GM18511 (cell line): ENCODE measurements around the gene AK8.
"Not testable (repeated sequence)": the region's sequence is repeated elsewhere in the genome, so short reads cannot be mapped to it uniquely, and the experiment has no call there.

Experiments used
- ATAC-seq: cut with Tn5 transposase; IDR thresholded peaks from one replicate; pipeline ENCODE4 v1.9.1; 2021; ENCODE audit warnings: mild to moderate bottlenecking, moderate library complexity; ENCODE audit not compliant: unreplicated experiment

Gene AK8

DNA sequence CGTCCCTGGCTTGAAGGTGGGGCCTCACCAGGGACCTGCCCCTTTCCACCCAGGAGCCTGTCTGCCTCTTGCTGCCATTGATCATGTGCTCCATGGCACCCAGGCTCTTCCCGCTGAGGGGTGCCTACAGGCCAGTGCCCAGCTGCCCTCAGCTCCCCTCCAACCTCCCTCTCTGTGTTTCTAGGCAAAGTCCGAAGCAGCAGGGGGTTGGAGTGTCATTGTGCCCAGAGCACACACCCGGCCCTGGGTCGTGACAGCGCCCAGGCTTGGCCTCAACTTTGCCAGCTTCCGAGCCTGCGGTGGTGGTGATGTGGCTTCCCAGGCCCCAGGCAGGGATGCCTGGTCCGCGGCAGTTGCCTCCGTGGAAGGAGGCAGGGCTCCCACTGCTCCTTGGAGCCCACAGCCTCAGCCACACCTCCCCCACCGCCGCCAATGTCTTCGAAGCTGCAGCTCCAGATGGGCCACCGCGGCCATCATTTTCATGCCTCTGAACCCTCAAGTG, 155.5 kb downstream of the AK8 start:
- ATAC-seq: no peak

DNA sequence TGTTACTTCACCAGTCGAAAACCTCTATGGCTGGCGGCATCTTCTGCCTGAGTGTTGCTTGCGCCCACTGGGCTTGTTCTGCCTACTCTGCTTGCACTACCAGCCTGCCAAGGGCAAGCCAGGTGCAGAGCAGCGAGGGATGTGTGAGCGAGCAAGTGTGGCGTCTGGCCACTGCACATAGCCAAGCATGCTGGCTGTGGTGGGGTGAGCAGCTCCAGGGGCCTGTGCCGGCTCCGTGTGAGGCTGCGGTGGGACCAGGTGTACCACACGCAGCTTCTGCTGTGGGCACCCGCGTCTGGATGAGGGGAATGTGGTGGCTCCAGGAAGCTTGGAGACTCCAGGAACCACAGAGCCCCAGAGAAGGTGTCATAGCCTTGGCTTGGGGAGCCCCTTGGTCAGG, 156.4 kb downstream of the AK8 start:
- ATAC-seq: no peak

DNA sequence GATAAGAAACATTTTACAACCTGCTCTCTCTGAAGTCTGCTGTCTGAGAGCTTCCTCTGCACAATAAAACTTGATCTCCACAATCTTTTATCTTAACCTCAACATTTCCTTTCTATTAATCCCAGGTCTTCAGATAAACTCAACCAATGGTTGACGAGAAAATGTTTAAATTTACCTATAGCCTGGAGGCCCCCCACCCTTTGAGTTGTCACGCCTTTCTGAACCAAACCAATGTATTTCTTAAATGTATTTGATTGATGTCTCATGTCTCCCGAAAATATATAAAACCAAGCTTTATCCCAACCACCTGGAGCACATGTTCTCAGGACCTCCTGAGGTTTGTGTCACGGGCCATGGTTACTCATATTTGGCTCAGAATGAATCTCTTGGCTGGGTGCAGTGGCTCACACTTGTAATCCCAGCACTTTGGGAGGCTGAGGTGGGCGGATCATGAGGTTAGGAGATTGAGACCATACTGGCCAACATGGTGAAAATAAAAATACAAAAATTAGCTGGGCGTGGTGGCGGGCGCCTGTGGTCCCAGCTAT, 159.6 kb downstream of the AK8 start:
- not testable (repeated sequence) for ATAC-seq

DNA sequence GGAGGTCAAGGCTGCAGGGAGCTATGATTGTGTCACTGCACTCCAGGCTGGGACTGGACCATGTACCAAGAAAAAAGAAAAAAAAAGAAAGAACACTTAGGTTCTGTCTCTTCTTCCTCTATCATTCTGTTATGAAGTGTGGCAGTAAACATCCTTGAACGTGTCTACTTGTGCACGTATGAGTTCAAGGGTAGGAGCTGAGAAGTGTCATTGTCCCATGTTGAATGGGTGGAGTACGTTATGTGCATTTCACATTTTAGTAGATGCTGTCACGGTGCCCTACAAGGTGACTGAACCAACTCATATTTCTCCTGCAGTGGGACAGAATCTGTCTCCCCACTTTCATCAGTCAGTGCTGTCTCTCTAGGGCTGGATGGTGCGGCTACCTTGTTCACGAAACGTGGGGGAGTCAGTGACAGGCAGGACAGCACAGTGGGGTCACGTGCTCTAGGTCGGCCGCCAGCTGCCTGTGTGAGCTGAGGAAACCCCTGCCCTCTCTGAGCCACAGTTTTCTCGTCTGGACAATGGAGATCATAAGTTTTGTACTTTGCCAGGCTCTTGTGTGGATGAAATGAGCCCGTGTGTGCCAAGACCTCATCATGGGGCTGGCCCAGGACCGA, 160.6 kb downstream of the AK8 start:
- ATAC-seq: no peak

DNA sequence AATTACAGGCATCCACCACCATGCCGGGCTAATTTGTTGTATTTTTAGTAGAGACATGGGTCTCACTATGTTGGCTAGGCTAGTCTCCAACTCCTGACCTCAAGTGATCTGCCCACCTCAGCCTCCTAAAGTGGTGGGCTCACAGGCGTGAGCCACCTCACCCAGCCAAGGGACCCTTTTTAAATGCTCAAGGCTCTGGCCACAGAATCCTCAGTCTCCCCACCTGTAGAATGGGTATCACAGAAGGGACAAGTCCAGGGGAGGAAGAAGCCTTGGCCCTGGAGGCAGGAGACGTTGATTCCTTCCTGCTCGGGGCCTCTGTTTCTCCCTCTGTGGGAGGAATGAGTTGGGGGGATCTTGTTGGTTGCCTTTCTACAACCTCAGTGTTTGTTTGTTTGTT, 162.1 kb downstream of the AK8 start:
- no peak for ATAC-seq

DNA sequence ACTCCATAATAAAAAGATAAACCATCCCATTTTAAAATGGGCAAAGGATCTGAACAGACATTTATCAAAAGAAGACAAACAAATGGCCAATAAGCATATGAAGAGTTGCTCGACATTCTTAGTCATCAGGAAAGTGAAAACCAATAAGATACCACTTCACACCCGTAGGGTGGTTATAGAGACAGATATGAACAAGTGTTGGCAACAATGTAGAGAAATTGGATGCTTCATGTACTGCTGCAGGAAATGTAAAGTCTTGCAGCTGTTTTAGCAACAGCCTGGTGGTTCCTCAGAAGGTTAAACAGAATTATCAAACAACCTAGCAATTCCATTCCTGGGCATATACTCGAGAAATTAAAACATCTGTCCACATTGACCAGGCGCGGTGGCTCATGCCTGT, 165.3 kb downstream of the AK8 start:
- ATAC-seq: no peak

DNA sequence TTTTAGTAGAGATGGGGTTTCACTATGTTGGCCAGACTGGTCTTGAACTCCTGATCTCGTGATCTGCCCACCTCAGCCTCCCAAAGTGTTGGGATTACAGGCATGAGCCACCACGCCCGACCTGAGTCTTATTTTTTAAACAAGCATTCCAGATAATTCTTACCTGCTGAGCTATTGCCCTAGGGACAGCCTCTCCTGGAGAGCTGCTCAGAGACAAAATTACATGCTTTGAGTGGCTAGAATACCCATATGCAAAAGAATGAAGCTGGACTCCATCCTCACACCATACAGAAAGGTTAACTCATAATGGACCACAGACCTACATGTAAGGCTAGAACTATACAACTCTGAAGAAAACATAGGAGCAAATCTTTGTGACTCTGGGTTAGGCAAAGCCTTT, 166.2 kb downstream of the AK8 start:
- no peak for ATAC-seq

DNA sequence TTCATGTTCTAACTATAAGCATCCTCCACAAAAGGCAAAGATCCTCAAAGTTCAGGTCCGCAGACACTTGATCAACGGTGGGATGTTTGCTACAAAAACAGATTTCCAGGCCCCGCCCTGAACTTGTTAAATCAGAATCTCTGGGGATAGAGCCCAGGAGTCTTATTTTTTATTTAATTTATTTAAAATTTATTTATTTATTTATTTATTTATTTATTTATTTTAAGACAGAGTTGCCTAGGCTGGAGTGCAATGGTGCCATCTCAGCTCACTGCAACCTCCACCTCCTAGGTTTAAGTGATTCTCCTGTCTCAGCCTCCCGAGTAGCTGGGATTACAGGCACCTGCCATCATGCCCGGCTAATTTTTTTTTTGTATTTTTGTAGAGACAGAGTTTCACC, 166.9 kb downstream of the AK8 start:
- ATAC-seq: not testable (repeated sequence)

DNA sequence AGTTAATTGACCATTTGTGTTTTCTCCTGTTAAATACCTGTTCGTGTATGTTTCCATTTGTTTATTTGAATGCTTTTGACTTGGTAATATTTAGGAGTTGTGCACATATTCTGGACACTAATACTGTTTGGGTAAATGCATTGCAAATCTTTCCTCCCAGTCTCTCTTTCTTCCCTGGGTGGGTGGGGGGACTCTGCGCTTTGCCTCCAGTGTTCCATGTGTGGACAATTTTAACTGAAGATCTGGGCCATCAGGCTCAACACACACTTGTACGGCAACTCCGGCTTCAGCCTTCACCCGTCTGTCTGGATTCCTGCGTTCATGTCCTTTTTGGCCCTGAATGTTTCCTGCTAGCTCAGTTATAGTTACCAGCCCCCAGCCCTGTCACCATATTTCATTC, 167.8 kb downstream of the AK8 start:
- ATAC-seq: no peak

DNA sequence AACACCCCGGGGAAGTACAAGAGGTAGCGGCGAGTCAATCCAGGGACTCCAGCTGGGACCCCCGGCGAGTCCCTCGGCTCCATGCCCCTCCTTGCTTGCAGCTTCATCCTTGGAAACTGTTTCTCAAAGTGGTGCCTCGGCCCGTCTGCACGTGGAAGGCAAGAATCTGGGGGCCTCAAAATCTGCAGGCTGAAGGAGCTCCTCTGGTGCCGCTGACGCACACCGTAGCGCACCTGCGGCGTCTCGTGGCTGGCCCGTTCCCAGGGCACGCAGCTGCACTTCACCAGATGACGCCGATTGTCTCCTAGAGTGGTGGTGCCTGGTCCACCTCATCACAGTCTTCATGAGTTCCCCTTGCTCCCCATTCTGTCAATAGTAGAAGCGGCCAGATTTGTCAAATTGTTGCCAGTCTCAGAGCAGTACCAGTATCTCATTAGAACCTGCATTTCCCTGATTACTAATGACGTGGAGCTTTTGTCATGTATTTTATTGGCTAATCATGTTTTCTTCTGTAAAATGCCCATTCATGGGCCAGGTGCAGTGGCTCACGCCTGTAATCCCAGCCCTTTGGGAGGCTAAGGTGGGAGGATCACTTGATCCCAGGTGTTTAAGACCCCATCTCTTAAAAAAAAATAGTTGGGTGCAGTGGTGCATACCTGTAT, 169.2 kb downstream of the AK8 start:
- no peak for ATAC-seq

DNA sequence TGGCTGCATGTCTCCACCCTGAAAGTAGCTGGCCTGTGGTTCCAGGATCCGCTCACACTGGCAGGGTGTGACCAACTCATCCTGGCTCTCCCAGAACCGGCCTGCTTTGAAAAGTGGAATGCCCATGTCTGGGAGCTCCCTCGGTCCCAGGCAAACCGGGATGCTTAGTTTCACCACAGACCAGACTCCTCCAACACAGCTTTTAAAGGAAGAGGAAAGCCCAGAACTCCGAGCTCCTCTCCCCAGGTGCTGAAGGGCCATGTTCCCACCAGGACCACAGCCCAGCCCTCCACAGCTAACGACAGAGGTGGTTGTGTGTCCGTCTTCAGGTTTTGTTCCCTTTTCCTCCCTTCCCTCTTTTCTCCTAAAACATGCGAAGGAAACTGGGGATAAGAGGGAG, 169.8 kb downstream of the AK8 start:
- no peak for ATAC-seq

DNA sequence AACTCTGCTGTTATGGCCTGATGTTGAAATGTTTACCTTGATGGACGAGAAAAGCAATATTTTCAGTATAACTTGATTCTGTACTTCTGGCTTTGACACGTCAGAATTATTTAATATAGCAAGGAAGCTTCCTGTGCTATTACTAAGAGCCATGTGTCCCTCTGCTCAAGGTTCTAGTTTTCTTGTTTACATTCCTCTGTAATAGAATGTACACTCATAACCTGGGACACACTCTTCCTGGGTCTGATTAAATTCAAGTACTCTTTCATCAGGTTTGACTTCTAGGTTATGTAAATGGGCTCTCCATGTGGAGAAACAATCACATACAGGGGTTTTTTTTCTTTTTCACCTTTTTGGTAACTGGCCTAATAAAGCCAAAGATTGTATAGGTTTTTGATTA, 174.7 kb downstream of the AK8 start:
- ATAC-seq: no peak

DNA sequence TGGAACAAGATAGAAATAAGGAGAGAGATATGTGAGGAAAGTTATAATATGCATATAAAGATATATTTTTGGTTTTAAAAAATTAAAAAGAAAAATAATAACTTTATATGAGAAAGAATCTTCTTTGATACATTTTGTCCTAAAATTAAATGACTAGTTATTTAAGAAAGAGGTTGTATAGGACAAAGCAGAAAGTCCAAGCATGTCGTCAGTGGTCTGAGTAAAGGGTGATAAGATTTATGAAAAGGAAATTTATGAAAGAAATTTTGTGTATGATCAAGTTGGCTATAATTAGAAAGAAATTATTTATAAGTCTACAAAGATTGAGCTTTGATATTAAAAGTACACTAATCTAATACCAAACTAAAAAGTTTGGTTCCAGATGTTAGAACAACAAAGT, 175.8 kb downstream of the AK8 start:
- ATAC-seq: no peak

DNA sequence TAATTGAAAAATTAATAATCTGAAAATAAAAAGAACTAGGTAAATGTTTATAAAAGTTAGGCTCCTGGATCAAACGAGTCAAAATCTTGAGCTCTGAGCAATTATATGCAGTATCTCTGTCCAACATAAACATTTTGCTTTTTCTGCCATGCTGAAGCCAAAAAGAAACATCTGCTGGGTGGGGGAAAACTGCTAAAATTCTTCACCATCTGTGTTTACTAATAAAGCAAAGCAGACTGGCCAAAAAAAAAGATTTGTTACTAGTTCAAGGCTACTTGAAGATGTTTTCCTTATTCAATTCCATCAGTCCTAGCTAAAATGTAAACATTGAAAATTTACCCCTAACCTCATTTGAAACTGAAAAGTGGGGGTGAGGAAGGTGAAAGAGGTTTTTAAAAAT, 178.1 kb downstream of the AK8 start:
- no peak for ATAC-seq

DNA sequence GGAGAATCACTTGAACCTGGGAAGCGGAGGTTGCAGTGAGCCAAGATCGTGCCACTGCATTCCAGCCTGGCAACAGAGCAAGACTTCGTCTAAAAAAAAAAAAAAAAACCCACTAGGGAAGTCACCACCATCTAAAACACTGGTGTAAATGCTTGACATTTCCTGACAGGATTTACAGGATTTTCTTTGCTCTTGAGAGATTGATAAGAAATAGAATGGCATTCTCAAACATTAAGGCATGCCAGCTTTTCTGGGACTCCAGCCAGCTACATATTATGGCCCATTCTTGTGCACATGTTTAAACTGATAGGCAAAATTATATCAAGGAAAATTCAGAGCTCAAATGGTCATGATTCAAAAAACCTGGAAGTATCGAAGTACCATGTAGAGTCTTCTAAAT, 179.1 kb downstream of the AK8 start:
- ATAC-seq: no peak

DNA sequence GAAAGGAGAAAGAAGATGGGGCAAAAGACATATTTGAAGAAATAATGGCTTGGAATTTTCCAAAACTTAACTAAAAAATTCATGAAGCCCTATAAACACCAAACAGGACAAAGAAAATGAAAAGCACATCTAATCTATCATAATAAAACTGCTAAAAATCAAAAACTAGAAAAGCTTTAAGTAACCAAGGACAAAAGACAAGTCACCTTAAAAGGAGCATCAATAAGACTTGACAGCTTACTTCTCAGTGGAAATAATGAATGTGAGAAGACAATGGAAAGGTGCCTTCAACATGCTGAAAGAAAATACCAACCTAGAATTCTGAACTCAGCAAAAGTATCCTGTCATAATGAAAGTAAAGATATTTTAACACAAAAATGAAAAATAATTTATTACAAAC, 180.9 kb downstream of the AK8 start:
- no peak for ATAC-seq

DNA sequence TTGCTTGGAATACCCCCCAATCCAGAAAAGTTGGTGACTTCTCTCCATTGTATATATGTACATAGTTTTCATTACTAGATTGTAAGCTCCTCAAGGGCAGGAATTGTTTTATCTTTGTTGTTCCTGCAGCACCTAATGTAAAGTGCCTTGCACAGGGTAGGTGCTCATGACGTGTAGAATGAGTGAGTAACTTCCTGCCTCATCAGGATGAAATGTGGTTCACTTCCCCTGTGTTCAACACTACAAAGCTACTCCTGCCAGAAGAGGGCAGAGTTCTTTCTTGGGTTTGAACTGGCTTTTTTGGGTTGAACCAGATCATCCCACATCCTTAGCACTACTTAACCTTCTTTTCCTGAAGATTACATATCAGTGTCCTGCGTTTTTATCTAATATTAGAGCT, 183.9 kb downstream of the AK8 start:
- ATAC-seq: no peak

DNA sequence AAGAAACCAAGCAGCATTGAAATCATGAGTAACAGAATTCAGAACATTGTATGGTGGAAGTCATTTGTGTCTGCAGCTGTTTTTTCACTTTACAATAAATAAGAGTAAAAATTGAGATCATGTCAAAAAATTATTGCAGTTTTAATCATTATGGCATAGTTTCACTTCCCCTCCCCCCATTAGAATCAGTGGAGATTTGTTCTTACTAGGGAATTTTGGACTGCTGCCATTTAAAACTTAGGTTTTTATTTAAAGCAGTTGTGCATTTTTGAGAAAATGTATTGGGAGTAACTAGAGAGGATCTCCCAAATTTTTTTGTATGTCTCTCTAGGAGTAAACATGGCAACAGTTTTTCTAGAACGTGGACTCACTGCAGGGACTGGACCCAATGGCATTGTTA, 187.4 kb downstream of the AK8 start:
- ATAC-seq: no peak

DNA sequence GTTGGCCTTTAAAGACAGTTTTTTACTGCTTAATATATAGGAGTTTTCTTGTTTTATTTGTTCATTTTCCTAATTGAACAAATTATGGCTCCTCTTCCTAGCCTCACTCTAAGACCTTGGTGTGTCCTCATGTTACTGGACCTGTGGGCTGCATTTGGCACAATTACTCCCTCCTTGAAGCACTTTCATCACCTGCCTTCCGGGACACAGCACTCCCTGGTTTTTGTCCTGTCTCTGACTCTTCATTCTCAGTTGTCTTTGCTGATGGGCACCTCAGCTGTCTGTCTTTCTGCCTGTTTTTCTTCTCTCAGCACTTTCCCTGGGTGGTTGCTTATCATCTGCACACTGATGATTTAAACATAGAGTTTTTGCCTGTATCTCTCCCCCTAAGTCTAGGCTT, 194.2 kb downstream of the AK8 start:
- no peak for ATAC-seq

DNA sequence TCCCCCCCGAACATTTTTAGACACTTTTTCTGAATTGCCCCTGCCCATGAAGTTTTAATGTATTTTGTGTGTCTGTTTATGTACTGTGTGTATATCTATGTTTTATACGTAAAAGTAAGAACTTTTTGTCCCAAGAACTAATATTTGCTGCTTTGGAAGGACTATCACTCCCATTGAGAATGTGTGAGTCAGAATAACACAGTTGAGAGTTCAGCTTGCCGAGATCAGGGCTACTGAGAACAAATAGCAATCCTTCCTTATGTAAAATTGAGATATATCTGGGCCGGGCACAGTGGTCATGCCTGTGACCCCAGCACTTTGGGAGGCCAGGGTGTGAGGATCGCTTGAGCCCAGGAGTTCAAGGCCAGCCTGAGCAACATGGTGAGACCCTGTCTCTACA, 196.5 kb downstream of the AK8 start:
- no peak for ATAC-seq

DNA sequence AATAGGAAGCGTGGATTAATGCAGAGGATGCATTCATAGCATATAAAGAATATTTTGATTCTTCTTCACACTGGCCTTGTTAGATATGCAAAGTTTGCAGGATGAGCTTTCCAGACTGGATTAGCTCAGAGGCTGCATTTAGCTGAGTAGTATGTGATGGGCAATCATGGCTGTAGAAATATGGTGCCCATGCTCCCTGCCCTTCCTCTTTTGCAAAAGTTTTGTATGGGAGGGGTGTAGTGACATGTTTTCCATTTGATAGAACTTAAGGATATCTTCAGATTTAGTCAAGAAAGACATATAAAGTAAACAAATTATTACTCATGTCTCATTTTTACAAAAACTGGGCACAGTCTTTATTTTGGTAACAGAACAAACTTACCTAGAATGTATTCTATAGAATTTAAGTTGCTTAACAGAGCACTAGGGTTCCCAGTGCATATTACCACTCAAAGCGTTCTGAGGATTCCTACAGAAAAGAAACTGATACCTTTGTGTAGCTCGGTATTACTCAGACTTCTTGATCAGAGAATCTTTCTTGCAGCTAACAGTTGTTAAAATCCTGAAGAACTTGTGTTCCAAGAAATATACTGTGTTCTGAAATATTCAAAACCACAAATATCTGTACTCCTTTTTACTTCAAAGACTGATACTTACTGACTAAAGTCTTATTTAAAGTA, 198.0 kb downstream of the AK8 start:
- no peak for ATAC-seq

DNA sequence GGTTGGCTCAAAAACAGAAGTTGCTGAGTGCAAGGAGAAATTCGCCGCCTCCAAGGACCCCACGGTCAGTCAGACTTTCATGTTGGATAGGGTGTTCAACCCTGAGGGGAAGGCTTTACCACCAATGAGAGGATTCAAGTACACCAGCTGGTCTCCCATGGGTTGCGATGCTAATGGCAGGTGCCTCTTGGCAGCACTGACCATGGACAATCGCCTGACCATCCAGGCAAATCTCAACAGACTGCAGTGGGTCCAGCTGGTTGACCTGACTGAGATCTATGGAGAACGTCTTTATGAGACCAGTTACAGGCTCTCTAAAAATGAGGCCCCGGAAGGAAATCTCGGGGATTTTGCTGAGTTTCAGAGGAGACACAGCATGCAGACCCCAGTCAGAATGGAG, 200.1 kb downstream of the AK8 start:
- ATAC-seq: no peak
